SK-N-SH treated with all-trans-retinoic acid at 6 μM for 48 hours (cell line): ENCODE measurements around the gene LMAN1.

Experiments used
- ARNTL ChIP-seq: fragments of 450-650 bp; formaldehyde crosslinking; IDR thresholded peaks from 2 replicates; pipeline ENCODE4 v1.5.0; 2020; ENCODE audit warnings: low read depth, mild to moderate bottlenecking, moderate library complexity, borderline replicate concordance
- CSDC2 ChIP-seq: fragments of 250-450 bp; sonication (Bioruptor Pico); IDR thresholded peaks from 2 replicates; pipeline ENCODE4 v1.5.0; 2020; ENCODE audit warnings: mild to moderate bottlenecking, moderate library complexity
- ESRRG ChIP-seq: fragments of 250-450 bp; sonication (Bioruptor Pico); IDR thresholded peaks from 2 replicates; pipeline ENCODE4 v1.6.1; 2021; ENCODE audit warnings: mild to moderate bottlenecking
- ISL1 ChIP-seq: fragments of 250-450 bp; sonication (Bioruptor Pico); IDR thresholded peaks from 2 replicates; pipeline ENCODE4 v2.1.2; 2022; ENCODE audit warnings: mild to moderate bottlenecking, moderate library complexity
- PPARA ChIP-seq: fragments of 250-450 bp; sonication (Bioruptor Pico); IDR thresholded peaks from 2 replicates; pipeline ENCODE4 v1.5.0; 2020; ENCODE audit warnings: mild to moderate bottlenecking, borderline replicate concordance
- ZFP30 ChIP-seq: fragments of 450-650 bp; formaldehyde crosslinking; IDR thresholded peaks from 2 replicates; pipeline ENCODE4 v1.5.0; 2022; ENCODE audit warnings: mild to moderate bottlenecking, moderate library complexity
- TF ChIP-seq, protein P1 (sequence below): fragments of 250-450 bp; sonication (Bioruptor Pico); IDR thresholded peaks from 2 replicates; pipeline ENCODE4 v1.8.0; 2020; ENCODE audit warnings: mild to moderate bottlenecking, moderate library complexity, borderline replicate concordance
- TF ChIP-seq, protein P2 (sequence below): fragments of 250-450 bp; sonication (Bioruptor Pico); IDR thresholded peaks from 2 replicates; pipeline ENCODE4 v1.5.1; 2020; ENCODE audit warnings: low read depth, mild to moderate bottlenecking, moderate library complexity
- TF ChIP-seq, protein P3 (sequence below): fragments of 250-450 bp; sonication (Bioruptor Pico); IDR thresholded peaks from 2 replicates; pipeline ENCODE4 v1.5.1; 2021; ENCODE audit warnings: mild to moderate bottlenecking, moderate library complexity

DNA sequence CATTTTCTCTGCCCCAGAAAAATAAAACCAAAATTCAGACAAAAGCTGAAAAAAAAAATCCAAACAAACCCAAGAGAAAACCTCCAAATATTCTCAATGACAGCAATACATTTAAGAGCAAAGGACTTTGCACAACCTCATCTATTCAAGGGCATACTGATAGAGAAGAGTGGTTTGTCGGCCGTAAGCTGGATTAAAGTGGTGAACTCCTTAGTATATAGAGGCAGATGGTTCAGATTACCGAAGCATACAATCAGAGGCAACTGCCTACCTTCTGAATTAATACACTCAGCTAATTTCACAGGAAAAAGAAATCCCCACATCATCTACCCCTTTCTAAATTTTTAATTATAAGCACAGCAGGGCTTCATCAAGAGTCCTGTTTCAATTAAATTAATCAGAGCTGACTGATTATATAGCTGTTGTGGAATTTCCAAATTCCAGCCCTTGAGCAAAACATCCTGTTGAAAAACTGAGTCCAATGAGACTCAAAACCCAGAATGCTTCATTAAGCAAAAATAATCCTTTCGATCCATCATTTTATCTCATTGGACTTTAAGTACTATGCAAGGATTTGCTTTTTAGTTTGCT is 40.5 kb downstream of the LMAN1 start, which contains the start of gene CPLX4:
- TF ChIP-seq ZFP30 (CRISPR knock-in tag), result no peak
- TF ChIP-seq, protein P1, sequence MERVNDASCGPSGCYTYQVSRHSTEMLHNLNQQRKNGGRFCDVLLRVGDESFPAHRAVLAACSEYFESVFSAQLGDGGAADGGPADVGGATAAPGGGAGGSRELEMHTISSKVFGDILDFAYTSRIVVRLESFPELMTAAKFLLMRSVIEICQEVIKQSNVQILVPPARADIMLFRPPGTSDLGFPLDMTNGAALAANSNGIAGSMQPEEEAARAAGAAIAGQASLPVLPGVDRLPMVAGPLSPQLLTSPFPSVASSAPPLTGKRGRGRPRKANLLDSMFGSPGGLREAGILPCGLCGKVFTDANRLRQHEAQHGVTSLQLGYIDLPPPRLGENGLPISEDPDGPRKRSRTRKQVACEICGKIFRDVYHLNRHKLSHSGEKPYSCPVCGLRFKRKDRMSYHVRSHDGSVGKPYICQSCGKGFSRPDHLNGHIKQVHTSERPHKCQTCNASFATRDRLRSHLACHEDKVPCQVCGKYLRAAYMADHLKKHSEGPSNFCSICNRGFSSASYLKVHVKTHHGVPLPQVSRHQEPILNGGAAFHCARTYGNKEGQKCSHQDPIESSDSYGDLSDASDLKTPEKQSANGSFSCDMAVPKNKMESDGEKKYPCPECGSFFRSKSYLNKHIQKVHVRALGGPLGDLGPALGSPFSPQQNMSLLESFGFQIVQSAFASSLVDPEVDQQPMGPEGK (CRISPR knock-in tag), result no peak
- TF ChIP-seq, protein P2, sequence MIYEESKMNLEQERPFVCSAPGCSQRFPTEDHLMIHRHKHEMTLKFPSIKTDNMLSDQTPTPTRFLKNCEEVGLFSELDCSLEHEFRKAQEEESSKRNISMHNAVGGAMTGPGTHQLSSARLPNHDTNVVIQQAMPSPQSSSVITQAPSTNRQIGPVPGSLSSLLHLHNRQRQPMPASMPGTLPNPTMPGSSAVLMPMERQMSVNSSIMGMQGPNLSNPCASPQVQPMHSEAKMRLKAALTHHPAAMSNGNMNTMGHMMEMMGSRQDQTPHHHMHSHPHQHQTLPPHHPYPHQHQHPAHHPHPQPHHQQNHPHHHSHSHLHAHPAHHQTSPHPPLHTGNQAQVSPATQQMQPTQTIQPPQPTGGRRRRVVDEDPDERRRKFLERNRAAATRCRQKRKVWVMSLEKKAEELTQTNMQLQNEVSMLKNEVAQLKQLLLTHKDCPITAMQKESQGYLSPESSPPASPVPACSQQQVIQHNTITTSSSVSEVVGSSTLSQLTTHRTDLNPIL (CRISPR knock-in tag), result no peak
- TF ChIP-seq, protein P3, sequence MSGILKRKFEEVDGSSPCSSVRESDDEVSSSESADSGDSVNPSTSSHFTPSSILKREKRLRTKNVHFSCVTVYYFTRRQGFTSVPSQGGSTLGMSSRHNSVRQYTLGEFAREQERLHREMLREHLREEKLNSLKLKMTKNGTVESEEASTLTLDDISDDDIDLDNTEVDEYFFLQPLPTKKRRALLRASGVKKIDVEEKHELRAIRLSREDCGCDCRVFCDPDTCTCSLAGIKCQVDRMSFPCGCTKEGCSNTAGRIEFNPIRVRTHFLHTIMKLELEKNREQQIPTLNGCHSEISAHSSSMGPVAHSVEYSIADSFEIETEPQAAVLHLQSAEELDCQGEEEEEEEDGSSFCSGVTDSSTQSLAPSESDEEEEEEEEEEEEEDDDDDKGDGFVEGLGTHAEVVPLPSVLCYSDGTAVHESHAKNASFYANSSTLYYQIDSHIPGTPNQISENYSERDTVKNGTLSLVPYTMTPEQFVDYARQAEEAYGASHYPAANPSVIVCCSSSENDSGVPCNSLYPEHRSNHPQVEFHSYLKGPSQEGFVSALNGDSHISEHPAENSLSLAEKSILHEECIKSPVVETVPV (CRISPR knock-in tag), result no peak
- no peak for TF ChIP-seq ARNTL (CRISPR knock-in tag)
- no peak for TF ChIP-seq PPARA (CRISPR knock-in tag)
- no peak for TF ChIP-seq ESRRG (CRISPR knock-in tag)
- no peak for TF ChIP-seq ISL1 (CRISPR knock-in tag)
- TF ChIP-seq CSDC2 (CRISPR knock-in tag), result no peak
